HG03432 (cell line): ENCODE results near the gene PIH1D1.
A peak's percentile ranks its signal among the peaks of the same experiment; 100 is the strongest.
"Not testable (repeated sequence)": the region's sequence is repeated elsewhere in the genome, so short reads cannot be mapped to it uniquely, and the experiment has no call there.

Experiments used
- ATAC-seq: cut with Tn5 transposase; IDR thresholded peaks from one replicate; pipeline ENCODE4 v1.9.1; 2021; ENCODE audit warnings: mild to moderate bottlenecking, moderate library complexity; ENCODE audit not compliant: unreplicated experiment

PIH1D1 gene

DNA sequence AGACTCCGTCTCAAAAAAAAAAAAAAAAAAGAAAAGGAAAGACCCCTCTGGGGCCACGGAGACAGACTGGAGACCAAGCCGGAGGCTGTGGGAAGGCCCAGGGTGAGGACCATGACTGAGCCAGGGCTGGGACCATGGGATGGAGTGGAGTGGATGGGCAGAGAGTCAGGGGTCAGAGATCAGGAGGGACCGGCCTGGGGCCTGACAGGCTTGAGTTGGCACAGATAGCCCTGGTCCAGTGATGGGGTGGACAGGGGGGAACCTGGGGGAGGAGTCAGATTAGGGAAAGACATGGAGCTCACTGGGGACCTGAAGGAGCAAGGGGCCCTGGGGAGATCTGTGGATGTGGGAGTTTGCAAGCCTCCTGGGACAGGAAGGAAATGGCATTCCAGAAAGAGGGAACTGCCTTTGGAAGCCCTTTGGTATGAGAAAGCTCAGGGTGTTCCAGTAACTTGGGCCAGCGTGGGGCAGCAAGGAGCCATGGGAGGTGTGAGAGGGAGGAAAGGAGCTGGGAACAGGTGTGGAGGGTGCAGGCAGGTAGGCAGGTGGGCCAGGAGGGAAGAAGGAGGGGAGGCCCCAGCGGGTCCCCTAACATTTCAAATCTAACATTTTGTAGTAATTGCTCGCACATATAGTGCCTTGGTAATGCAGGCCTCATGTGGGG, 29.5 kb upstream of the PIH1D1 start:
- ATAC-seq, result no peak

- ATAC-seq, result no peak
Measured at GRCh38 chr19:49479975-49480628, 28.5 kb upstream of the PIH1D1 start.

GRCh38 chr19:49475995-49476880, 24.6 kb upstream of the PIH1D1 start:
- ATAC-seq, result no peak

- ATAC-seq, result no peak
Measured at GRCh38 chr19:49475191-49475917, 23.7 kb upstream of the PIH1D1 start.

DNA sequence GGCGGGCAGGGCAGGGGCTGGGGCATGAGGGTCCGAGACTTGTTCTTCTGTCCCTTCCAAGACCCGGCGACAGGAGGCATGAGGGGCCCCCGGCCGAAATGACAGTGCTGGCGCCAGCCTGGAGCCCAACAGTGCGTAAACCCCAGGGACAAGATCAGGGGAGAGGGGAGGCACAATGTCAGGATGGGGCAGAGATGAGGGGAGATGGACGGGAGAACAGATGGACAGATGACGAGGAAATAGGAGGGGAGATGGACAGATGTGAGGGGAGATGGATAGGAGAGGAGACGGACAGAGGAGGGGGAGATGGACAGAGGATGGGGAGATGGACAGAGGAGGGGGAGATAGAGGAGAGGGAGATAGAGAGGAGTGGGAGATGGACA, 22.9 kb upstream of the PIH1D1 start:
- ATAC-seq, result no peak

GRCh38 chr19:49473868-49474541, 22.4 kb upstream of the PIH1D1 start, which contains the start of gene FLT3LG:
TSS of gene FLT3LG (plus strand) at chr19:49474215. CDS start at chr19:49474640, 425 bp downstream.
- peak; percentile 58 for ATAC-seq

GRCh38 chr19:49473501-49473867, 21.9 kb upstream of the PIH1D1 start:
- not testable (repeated sequence) for ATAC-seq

DNA sequence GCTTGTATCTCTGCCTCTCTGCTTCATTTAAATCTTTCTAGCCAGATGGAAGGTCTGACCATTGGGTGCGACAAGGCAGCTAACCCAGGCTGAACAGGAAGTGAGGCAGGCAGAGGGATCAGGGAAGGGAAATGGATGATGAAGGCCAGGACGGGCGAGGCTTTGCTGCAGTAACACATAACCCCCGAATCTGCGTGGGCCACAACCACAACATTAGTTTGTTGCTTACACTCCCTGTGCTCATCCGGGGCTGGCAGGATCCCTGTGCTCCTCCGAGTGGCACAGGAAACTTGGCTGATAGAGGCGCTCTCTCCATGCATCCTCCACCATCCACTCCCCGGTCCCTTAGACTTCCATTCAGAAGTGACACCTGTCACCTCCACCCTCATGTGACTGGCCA, 21.3 kb upstream of the PIH1D1 start:
- ATAC-seq, result no peak

GRCh38 chr19:49470615-49470978, 19.0 kb upstream of the PIH1D1 start:
- ATAC-seq, result no peak

DNA sequence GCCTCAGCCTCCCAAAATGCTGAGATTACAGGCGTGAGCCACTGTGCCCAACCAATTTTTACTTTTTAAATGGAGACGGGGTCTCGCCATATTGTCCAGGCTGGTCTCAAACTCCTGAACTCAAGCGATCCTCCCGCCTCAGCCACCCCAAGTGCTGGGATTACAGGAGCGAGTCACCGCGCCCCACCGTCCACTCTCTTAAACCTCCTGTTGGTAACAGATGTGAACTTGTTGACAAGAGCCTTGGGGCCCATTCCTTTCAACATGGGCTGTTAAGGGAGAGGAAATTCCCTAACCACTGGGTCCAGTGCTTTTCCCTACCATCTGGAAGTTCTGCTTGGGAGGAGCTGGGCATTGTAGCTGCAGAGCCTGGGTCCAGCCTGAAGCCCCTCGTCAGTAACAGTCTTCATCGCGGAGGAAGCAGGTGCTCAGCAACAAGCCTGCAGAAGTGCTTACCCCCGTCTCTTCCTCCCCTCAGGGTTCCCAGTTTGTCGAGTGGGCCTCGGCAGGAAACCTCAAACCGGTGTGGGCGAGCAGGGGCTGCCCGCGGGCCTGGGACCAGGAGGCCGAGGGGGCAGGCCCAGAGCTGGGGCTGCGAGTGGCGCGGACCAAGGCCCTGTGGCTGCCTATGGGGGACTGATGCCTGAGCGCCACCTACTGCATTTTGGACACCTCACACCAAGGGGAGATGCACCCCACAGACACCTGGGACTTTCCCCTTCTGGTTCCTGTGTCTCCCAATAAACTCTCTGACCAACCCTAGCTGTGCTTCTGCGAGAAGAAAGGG, 18.4 kb upstream of the PIH1D1 start:
- ATAC-seq, result no peak

GRCh38 chr19:49468746-49469447, 17.3 kb upstream of the PIH1D1 start:
- peak; percentile 47 for ATAC-seq

DNA sequence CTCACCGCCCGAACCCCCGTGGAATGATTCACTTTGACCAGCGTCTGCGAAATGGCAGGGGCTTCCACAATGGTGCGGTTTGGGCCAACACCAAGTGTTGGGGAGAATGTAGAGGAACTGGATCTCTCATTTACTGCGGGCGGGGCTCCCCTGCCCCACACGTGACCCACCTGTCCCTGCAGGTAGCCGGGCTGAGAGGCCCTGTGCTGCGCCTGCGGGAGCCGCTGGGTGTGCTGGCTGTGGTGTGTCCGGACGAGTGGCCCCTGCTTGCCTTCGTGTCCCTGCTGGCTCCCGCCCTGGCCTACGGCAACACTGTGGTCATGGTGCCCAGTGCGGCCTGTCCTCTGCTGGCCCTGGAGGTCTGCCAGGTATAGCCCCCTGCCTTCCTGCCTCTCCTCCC, 16.6 kb upstream of the PIH1D1 start:
- no peak for ATAC-seq

DNA sequence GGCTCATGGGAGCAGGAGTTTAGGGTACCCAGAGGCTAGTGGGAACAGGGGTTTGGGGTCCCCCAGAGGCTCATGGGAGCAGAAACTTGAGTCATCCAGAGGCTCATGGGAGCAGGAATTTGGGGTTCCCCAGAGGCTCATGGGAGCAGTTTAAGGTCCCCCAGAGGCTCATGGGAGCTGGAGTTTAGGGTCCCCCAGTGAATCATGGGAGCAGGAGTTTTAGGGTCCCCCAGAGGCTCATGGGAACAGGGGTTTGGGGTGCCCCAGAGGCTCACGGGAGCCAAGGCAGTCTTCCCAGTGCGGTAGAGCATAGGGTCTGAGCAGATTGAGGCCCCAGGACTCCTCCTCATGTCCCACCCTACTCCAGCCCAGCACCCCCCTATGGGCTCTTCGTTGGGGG, 13.8 kb upstream of the PIH1D1 start:
- ATAC-seq, result no peak

GRCh38 chr19:49463960-49464740, 12.5 kb upstream of the PIH1D1 start:
- ATAC-seq, result no peak

GRCh38 chr19:49462492-49462891, 10.9 kb upstream of the PIH1D1 start:
- no peak for ATAC-seq

DNA sequence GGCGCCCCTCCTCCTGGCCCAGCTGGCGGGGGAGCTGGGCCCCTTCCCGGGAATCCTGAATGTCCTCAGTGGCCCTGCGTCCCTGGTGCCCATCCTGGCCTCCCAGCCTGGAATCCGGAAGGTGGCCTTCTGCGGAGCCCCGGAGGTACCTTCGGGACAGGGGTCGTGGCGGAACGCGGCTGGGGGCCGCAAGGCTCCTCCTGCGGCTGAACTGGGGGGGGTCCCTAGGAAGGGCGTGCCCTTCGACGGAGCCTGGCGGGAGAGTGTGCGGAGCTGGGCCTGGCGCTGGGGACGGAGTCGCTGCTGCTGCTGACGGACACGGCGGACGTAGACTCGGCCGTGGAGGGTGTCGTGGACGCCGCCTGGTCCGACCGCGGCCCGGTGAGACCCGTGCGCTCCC, 10.0 kb upstream of the PIH1D1 start:
- no peak for ATAC-seq

- not testable (repeated sequence) for ATAC-seq
Measured at GRCh38 chr19:49461130-49461529, 9.5 kb upstream of the PIH1D1 start.

- ATAC-seq, result no peak
Measured at GRCh38 chr19:49459388-49459787, 7.8 kb upstream of the PIH1D1 start.

- ATAC-seq, result no peak
Measured at GRCh38 chr19:49458567-49458903, 6.9 kb upstream of the PIH1D1 start.
